H9 (cell line): ENCODE results near the gene ZNF587. TPM values are rescaled to one million over a fixed set of nuclear protein-coding genes. Genes with fewer than 3 reads are reported as not detected.
A peak's percentile ranks its signal among the peaks of the same experiment; 100 is the strongest.

Experiments used
- DNase-seq: peaks from one replicate; pipeline ENCODE4 v3.0.0-alpha.2; 2017
- H2AFZ ChIP-seq: one replicate; pipeline ENCODE4 v1.6.1; 2013; ENCODE audit warnings: mild to moderate bottlenecking, low read length, control low read depth, moderate library complexity
- H2AK5ac ChIP-seq: 2 replicates; pipeline ENCODE4 v1.6.1; 2013; ENCODE audit warnings: low read length, control low read depth, mixed read lengths; ENCODE audit not compliant: insufficient read length
- H2BK120ac ChIP-seq: one replicate; pipeline ENCODE4 v1.6.1; 2013; ENCODE audit warnings: low read depth, mild to moderate bottlenecking, low read length, control low read depth, inconsistent platforms; ENCODE audit not compliant: poor library complexity, severe bottlenecking
- H2BK12ac ChIP-seq: 2 replicates; pipeline ENCODE4 v1.6.1; 2013; ENCODE audit warnings: low read length, control low read depth, mixed read lengths, low read depth; ENCODE audit not compliant: insufficient read length
- H2BK15ac ChIP-seq: 2 replicates; pipeline ENCODE4 v1.6.1; 2013; ENCODE audit warnings: low read depth, low read length, control low read depth
- H2BK20ac ChIP-seq: one replicate; pipeline ENCODE4 v1.6.1; 2013; ENCODE audit warnings: low read depth, mild to moderate bottlenecking, low read length, control low read depth, inconsistent platforms; ENCODE audit not compliant: poor library complexity, severe bottlenecking
- H2BK5ac ChIP-seq: 2 replicates; pipeline ENCODE4 v1.6.1; 2013; ENCODE audit warnings: low read length, control low read depth, mixed read lengths; ENCODE audit not compliant: insufficient read length
- H3K14ac ChIP-seq: 2 replicates; pipeline ENCODE4 v1.6.1; 2013; ENCODE audit warnings: low read length, control low read depth; ENCODE audit not compliant: insufficient read depth
- H3K18ac ChIP-seq: 2 replicates; pipeline ENCODE4 v1.6.1; 2013; ENCODE audit warnings: low read depth, mild to moderate bottlenecking, mixed read lengths, low read length, control low read depth; ENCODE audit not compliant: insufficient read length
- H3K23ac ChIP-seq: 2 replicates; pipeline ENCODE4 v1.6.1; 2013; ENCODE audit warnings: low read length, control low read depth, mixed read lengths, low read depth; ENCODE audit not compliant: insufficient read length
- H3K23me2 ChIP-seq: 2 replicates; pipeline ENCODE4 v1.6.1; 2013; ENCODE audit warnings: low read depth, mild to moderate bottlenecking, mixed read lengths, low read length, control low read depth; ENCODE audit not compliant: insufficient read length, poor library complexity, severe bottlenecking
- H3K27ac ChIP-seq: 2 replicates; pipeline ENCODE4 v1.5.1; 2013; ENCODE audit warnings: low read length, control low read depth, mixed read lengths, low read depth; ENCODE audit not compliant: insufficient read length
- H3K27me3 ChIP-seq: 2 replicates; pipeline ENCODE4 v1.6.1; 2013; ENCODE audit warnings: low read length, control low read depth, inconsistent platforms; ENCODE audit not compliant: insufficient read depth
- H3K4ac ChIP-seq: 2 replicates; pipeline ENCODE4 v1.6.1; 2013; ENCODE audit warnings: low read depth, mild to moderate bottlenecking, control low read depth, inconsistent platforms, low read length, moderate library complexity
- H3K4me1 ChIP-seq: 2 replicates; pipeline ENCODE4 v1.6.1; 2013; ENCODE audit warnings: low read length, control low read depth, inconsistent platforms; ENCODE audit not compliant: insufficient read depth
- H3K4me2 ChIP-seq: 2 replicates; pipeline ENCODE4 v1.6.1; 2013; ENCODE audit warnings: low read length, control low read depth, mixed read lengths; ENCODE audit not compliant: insufficient read length, insufficient read depth
- H3K56ac ChIP-seq: 2 replicates; pipeline ENCODE4 v1.6.1; 2013; ENCODE audit warnings: low read depth, mild to moderate bottlenecking, mixed read lengths, low read length, control low read depth; ENCODE audit not compliant: insufficient read length
- H3K79me1 ChIP-seq: 2 replicates; pipeline ENCODE4 v1.6.1; 2013; ENCODE audit warnings: low read depth, mild to moderate bottlenecking, moderate library complexity, low read length, control low read depth, inconsistent platforms; ENCODE audit not compliant: insufficient read depth, poor library complexity, severe bottlenecking
- H3K79me2 ChIP-seq: 2 replicates; pipeline ENCODE4 v1.6.1; 2013; ENCODE audit warnings: low read length, control low read depth, inconsistent platforms; ENCODE audit not compliant: insufficient read depth
- H3K9ac ChIP-seq: 2 replicates; pipeline ENCODE4 v1.6.1; 2013; ENCODE audit warnings: low read length, control low read depth, mixed read lengths; ENCODE audit not compliant: insufficient read length; ENCODE audit errors: extremely low read depth
- H3K9me3 ChIP-seq: one replicate; pipeline ENCODE4 v1.6.1; 2013; ENCODE audit warnings: low read depth, low read length, inconsistent platforms; ENCODE audit not compliant: control insufficient read depth
- H3T11ph ChIP-seq: one replicate; pipeline ENCODE4 v1.6.1; 2013; ENCODE audit warnings: mild to moderate bottlenecking, low read length, control low read depth, inconsistent platforms
- H4K20me1 ChIP-seq: one replicate; pipeline ENCODE4 v1.6.1; 2013; ENCODE audit not compliant: control insufficient read depth, insufficient read length, insufficient read depth
- H4K5ac ChIP-seq: 2 replicates; pipeline ENCODE4 v1.6.1; 2013; ENCODE audit warnings: low read depth, mild to moderate bottlenecking, mixed read lengths, low read length, control low read depth; ENCODE audit not compliant: insufficient read length
- H4K8ac ChIP-seq: replicated peaks from 2 replicates; pipeline ENCODE4 v1.6.1; 2013; ENCODE audit warnings: low read length, control low read depth, mixed read lengths, low read depth; ENCODE audit not compliant: insufficient read length
- H4K91ac ChIP-seq: 2 replicates; pipeline ENCODE4 v1.6.1; 2013; ENCODE audit warnings: low read depth, mild to moderate bottlenecking, moderate library complexity, mixed read lengths, low read length, control low read depth; ENCODE audit not compliant: insufficient read length
- H3K27ac Mint-ChIP-seq, 3 experiments: 2 replicates in 2 of 3; 3 replicates in 1 of 3; pipeline ENCODE4 v1.8.0; 2020 to 2021; ENCODE audit warnings: mixed read lengths in 3 of 3, mild to moderate bottlenecking in 1 of 3, moderate library complexity in 1 of 3
- H3K27me3 Mint-ChIP-seq: 2 replicates; pipeline ENCODE4 v1.8.0; 2021; ENCODE audit warnings: low read depth, mild to moderate bottlenecking, moderate library complexity, mixed read lengths
- H3K36me3 Mint-ChIP-seq, 3 experiments: 2 replicates in 2 of 3; 3 replicates in 1 of 3; pipeline ENCODE4 v1.8.0; 2020 to 2021; ENCODE audit warnings: low read depth in 3 of 3, mixed read lengths in 3 of 3; ENCODE audit not compliant: insufficient read depth in 1 of 3
- H3K4me1 Mint-ChIP-seq, 2 experiments: 2 replicates each; pipeline ENCODE4 v1.8.0; 2020; ENCODE audit warnings: mixed read lengths in 2 of 2
- H3K4me3 Mint-ChIP-seq, 2 experiments: 2 replicates in 1 of 2; 3 replicates in 1 of 2; pipeline ENCODE4 v1.8.0; 2020 to 2021; ENCODE audit warnings: mild to moderate bottlenecking in 2 of 2, mixed read lengths in 2 of 2, moderate library complexity in 1 of 2
- H3K9me3 Mint-ChIP-seq, 2 experiments: 2 replicates in 1 of 2; 3 replicates in 1 of 2; pipeline ENCODE4 v1.8.0; 2020; ENCODE audit warnings: mild to moderate bottlenecking in 2 of 2, mixed read lengths in 2 of 2, moderate library complexity in 1 of 2
- WGBS: extraction: QIAGEN DNeasy Blood & Tissue Kit; methylation state at CpG from one replicate; pipeline ENCODE4 v1.1.7; 2013; ENCODE audit warnings: missing lambda C conversion rate, low lambda C conversion rate, mixed read lengths; ENCODE audit not compliant: insufficient read length; ENCODE audit errors: extremely low coverage; 5-methylcytosine and 5-hydroxymethylcytosine counted together
- total RNA-seq: library from RNA; stranded (reverse); gene quantifications from 2 replicates; pipeline ENCODE4 v1.2.1, GENCODE V29; 2021
- TF ChIP-seq, protein P1 (sequence below): fragments of 200-600 bp; sonication (generic); conservative IDR thresholded peaks from 3 replicates; pipeline ENCODE4 v1.8.0; 2021; ENCODE audit warnings: antibody characterized with exemption, mild to moderate bottlenecking

ZNF587 gene
- total RNA-seq, 1 experiment from 2014 or later, result 40.0 TPM

DNA sequence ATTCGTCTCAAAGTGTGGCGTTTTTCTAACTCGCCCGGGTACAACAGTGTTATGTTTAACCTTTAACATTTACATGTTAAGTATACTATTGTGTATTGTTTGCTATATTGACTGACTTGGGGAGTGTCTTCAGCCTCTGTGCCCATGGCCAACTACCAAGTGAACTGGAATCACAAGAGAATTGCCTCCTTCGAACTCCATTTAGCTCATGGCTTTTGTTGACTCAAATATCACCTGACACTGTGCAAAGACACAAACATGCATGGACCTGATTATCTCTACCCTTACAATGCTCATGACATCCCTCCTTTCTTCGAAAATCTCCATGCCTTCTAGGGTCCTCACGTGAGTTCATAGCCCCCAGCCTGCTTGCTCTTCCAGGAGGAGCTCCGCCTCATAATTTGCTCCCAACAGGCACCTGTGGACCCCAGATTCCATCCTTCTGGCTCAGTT is 38.5 kb downstream of the ZNF587 start:
- TF ChIP-seq, protein P1, sequence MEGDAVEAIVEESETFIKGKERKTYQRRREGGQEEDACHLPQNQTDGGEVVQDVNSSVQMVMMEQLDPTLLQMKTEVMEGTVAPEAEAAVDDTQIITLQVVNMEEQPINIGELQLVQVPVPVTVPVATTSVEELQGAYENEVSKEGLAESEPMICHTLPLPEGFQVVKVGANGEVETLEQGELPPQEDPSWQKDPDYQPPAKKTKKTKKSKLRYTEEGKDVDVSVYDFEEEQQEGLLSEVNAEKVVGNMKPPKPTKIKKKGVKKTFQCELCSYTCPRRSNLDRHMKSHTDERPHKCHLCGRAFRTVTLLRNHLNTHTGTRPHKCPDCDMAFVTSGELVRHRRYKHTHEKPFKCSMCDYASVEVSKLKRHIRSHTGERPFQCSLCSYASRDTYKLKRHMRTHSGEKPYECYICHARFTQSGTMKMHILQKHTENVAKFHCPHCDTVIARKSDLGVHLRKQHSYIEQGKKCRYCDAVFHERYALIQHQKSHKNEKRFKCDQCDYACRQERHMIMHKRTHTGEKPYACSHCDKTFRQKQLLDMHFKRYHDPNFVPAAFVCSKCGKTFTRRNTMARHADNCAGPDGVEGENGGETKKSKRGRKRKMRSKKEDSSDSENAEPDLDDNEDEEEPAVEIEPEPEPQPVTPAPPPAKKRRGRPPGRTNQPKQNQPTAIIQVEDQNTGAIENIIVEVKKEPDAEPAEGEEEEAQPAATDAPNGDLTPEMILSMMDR, result no peak

More for the DNA sequence above, 38.5 kb downstream of the ZNF587 start:
- Histone ChIP-seq H3K4me2 (peak overlapping the region; percentile 100), H2BK120ac (peak overlapping the region; percentile 86), H3K27me3 (no peaks in the 10 kb centered on the region), H4K20me1 (no peaks in the 10 kb centered on the region), H3K14ac (peak overlapping the region; percentile 98), H2BK5ac (no peak overlapping the region), H4K5ac (peak overlapping the region; percentile 77), H2BK20ac (no peak overlapping the region), H3K27ac (peak overlapping the region; percentile 68), H2AK5ac (peak overlapping the region; percentile 25), H4K91ac (no peak overlapping the region), H3T11ph (no peak overlapping the region), H3K4ac (peak overlapping the region; percentile 44), H2BK15ac (no peak overlapping the region), H3K18ac (peak overlapping the region; percentile 98), H3K56ac (peak overlapping the region; percentile 39), H4K8ac (no peak overlapping the region), H3K23ac (no peak overlapping the region), H3K79me2 (peaks cover 42% of the 10 kb centered on the region), H3K23me2 (peaks cover 10% of the 10 kb centered on the region), H3K4me1 (0 out of 2 replicates have a peak, but pooled peaks cover 3% of the 10 kb centered on the region), H3K79me1 (no peaks in the 10 kb centered on the region), H2BK12ac (no peak overlapping the region), H3K9me3 (no peaks in the 10 kb centered on the region), H3K9ac (peak overlapping the region; percentile 99), H2AFZ (no peak overlapping the region)
- peaks cover 37 to 48% (median 42%) of the 10 kb centered on the region in 3 experiments for H3K36me3 Mint-ChIP-seq
- no peaks in the 10 kb centered on the region for H3K27me3 Mint-ChIP-seq
- peaks cover 41 to 43% of the 10 kb centered on the region in 2 experiments for H3K4me1 Mint-ChIP-seq
- H3K9me3 Mint-ChIP-seq, result peaks cover 0 to 12% of the 10 kb centered on the region in 2 experiments; a peak in 3 of 5 replicates
- no CpG with 5 or more reads among the region's 8 CpGs for WGBS
- peak overlapping the region; percentile 93 to 95 for H3K4me3 Mint-ChIP-seq
- peak overlapping the region; percentile 70 to 97 (median 96) for H3K27ac Mint-ChIP-seq
- DNase-seq, result no peak
